GM12878 (cell line): Measurements from ENCODE around the gene OR1I1.

Source experiments
- CHD1 ChIP-seq: IDR thresholded peaks from 2 replicates; pipeline ENCODE4 v1.6.1; 2012; ENCODE audit warnings: low read depth, low read length, improper control_type of control experiment
- CREB1 ChIP-seq: IDR thresholded peaks from 2 replicates; pipeline ENCODE4 v1.6.1; 2012; ENCODE audit warnings: low read depth, mild to moderate bottlenecking, inconsistent platforms
- CTCF ChIP-seq, 3 experiments: IDR thresholded peaks in 2 of 3; conservative IDR thresholded peaks in 1 of 3; 2 replicates each; pipeline ENCODE4 v1.5.1; 2011; ENCODE audit warnings: low read depth in 3 of 3, low read length in 3 of 3, mild to moderate bottlenecking in 3 of 3, control low read depth in 2 of 3, moderate library complexity in 2 of 3, inconsistent platforms in 1 of 3, mixed read lengths in 1 of 3; ENCODE audit not compliant: control insufficient read depth in 2 of 3, insufficient read depth in 1 of 3; ENCODE audit errors: extremely low read depth in 1 of 3
- GATAD2B ChIP-seq: fragments of 450-650 bp; conservative IDR thresholded peaks from 2 replicates; pipeline ENCODE4 v1.6.1; 2017; ENCODE audit warnings: low read depth, mild to moderate bottlenecking, moderate library complexity
- MTA2 ChIP-seq: fragments of 450-650 bp; IDR thresholded peaks from 2 replicates; pipeline ENCODE4 v1.6.1; 2016; ENCODE audit warnings: low read depth, mild to moderate bottlenecking, moderate library complexity
- POLR2A ChIP-seq: IDR thresholded peaks from 2 replicates; pipeline ENCODE4 v1.6.1; 2011; ENCODE audit warnings: low read depth, mild to moderate bottlenecking, low read length
- POLR2AphosphoS5 ChIP-seq: IDR thresholded peaks from 2 replicates; pipeline ENCODE4 v1.6.1; 2011; ENCODE audit warnings: mild to moderate bottlenecking, low read length, inconsistent platforms
- RAD51 ChIP-seq: fragments of 450-650 bp; IDR thresholded peaks from 2 replicates; pipeline ENCODE4 v1.6.1; 2016; ENCODE audit warnings: moderate library complexity, mild to moderate bottlenecking, inconsistent platforms
- REST ChIP-seq: IDR thresholded peaks from 2 replicates; pipeline ENCODE4 v1.6.1; 2012; ENCODE audit warnings: mild to moderate bottlenecking, low read depth, low read length
- SMAD5 ChIP-seq: IDR thresholded peaks from 2 replicates; pipeline ENCODE4 v1.6.1; 2016; ENCODE audit warnings: antibody characterized with exemption, low read depth
- SRF ChIP-seq, 2 experiments: IDR thresholded peaks; 2 replicates each; pipeline ENCODE4 v1.6.1; 2011; ENCODE audit warnings: low read depth in 2 of 2, low read length in 2 of 2, mild to moderate bottlenecking in 1 of 2, moderate library complexity in 1 of 2
- ZNF274 ChIP-seq: IDR thresholded peaks from one replicate; pipeline ENCODE4 v1.8.0; 2011; ENCODE audit not compliant: insufficient read length, insufficient read depth

- TF ChIP-seq CHD1, result no peak
- TF ChIP-seq CTCF (IDR thresholded peaks at IDR 0.05 in 2 of 3, conservative IDR thresholded peaks at IDR 0.05 in 1 of 3; ENCODE audit: control insufficient read depth in 2 of 3, extremely low read depth in 1 of 3, insufficient read depth in 1 of 3, low read depth in 3 of 3, low read length in 3 of 3), result no peak
- TF ChIP-seq ZNF274, result no peak
- no peak for TF ChIP-seq RAD51
- no peak for TF ChIP-seq POLR2AphosphoS5
- no peak for TF ChIP-seq POLR2A
- TF ChIP-seq GATAD2B, result no peak
- TF ChIP-seq MTA2, result no peak
- no peak for TF ChIP-seq SMAD5
- TF ChIP-seq REST, result no peak
- TF ChIP-seq SRF (IDR thresholded peaks at IDR 0.05; ENCODE audit: low read depth in 2 of 2, low read length in 2 of 2), result no peak
- TF ChIP-seq CREB1, result no peak
Observed at GRCh38 chr19:15050639-15051038, 31.4 kb upstream of the OR1I1 start.
